ENCODE results near the gene IRAK3. TPM values are rescaled to one million over a fixed set of nuclear protein-coding genes. Genes with fewer than 3 reads are reported as not detected.

Gene IRAK3
- total RNA-seq, 1 experiment from 2014 or later, result 0.70 TPM

DNA sequence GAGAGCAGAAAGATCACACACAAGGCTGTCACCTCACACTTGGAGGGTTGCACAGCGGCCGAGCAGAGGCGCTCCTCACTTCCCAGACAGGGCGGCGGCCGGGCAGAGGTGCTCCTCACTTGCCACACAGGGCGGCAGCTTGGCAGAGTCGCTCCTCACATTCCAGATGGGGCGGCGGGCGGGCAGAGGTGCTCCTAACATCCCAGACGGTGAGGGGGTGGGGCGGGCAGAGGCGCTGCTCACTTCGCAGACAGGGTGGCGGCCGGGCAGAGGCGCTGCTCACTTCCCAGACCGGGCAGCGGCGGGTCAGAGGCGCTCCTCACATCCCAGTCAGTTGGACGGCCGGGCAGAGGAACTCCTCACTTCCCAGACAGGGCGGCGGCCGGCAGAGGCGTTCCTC lies 28.3 kb upstream of the IRAK3 start:
- Mint-ChIP-seq H3K4me3 (no peak overlapping the region), H3K4me1 (no peaks in the 10 kb centered on the region), H3K36me3 (peaks cover 41% of the 10 kb centered on the region), H3K27ac (no peak overlapping the region), H3K9me3 (peaks cover 22% of the 10 kb centered on the region), H3K27me3 (ENCODE audit: low read depth) (no peaks in the 10 kb centered on the region)
- ATAC-seq, result no peak
- no peak for DNase-seq (ENCODE audit: low spot score)
- ChIA-PET CTCF (interaction anchor here (0.7 kb wide), 1 partner anchor 16 kb away, joined by 3 read pairs; no protein-coding TSS in a partner anchor), POLR2A (interaction anchor here (1.5 kb wide), 1 partner anchor 9 kb away, joined by 4 read pairs; the partner anchor contains the start of gene TMBIM4)
- no peak for TF ChIP-seq ATF1 (CRISPR knock-in tag; IDR thresholded peaks at IDR 0.05)
- no peak for TF ChIP-seq TEAD4 (CRISPR knock-in tag; IDR thresholded peaks at IDR 0.05)
- no peak for TF ChIP-seq CREM (CRISPR knock-in tag; IDR thresholded peaks at IDR 0.05)
- no peak for TF ChIP-seq FOXK1 (CRISPR knock-in tag; IDR thresholded peaks at IDR 0.05)
- TF ChIP-seq, protein P1, sequence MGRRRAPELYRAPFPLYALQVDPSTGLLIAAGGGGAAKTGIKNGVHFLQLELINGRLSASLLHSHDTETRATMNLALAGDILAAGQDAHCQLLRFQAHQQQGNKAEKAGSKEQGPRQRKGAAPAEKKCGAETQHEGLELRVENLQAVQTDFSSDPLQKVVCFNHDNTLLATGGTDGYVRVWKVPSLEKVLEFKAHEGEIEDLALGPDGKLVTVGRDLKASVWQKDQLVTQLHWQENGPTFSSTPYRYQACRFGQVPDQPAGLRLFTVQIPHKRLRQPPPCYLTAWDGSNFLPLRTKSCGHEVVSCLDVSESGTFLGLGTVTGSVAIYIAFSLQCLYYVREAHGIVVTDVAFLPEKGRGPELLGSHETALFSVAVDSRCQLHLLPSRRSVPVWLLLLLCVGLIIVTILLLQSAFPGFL (CRISPR knock-in tag; IDR thresholded peaks at IDR 0.05; ENCODE audit: borderline replicate concordance), result no peak
- no peak for TF ChIP-seq ELF4 (CRISPR knock-in tag; IDR thresholded peaks at IDR 0.05; ENCODE audit: low read depth)
- TF ChIP-seq, protein P2, sequence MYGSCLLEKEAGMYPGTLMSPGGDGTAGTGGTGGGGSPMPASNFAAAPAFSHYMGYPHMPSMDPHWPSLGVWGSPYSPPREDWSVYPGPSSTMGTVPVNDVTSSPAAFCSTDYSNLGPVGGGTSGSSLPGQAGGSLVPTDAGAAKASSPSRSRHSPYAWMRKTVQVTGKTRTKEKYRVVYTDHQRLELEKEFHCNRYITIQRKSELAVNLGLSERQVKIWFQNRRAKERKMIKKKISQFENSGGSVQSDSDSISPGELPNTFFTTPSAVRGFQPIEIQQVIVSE (CRISPR knock-in tag; IDR thresholded peaks at IDR 0.05; ENCODE audit: borderline replicate concordance), result no peak
- TF ChIP-seq ZNF416 (CRISPR knock-in tag; IDR thresholded peaks at IDR 0.05), result no peak
- TF ChIP-seq, protein P3, sequence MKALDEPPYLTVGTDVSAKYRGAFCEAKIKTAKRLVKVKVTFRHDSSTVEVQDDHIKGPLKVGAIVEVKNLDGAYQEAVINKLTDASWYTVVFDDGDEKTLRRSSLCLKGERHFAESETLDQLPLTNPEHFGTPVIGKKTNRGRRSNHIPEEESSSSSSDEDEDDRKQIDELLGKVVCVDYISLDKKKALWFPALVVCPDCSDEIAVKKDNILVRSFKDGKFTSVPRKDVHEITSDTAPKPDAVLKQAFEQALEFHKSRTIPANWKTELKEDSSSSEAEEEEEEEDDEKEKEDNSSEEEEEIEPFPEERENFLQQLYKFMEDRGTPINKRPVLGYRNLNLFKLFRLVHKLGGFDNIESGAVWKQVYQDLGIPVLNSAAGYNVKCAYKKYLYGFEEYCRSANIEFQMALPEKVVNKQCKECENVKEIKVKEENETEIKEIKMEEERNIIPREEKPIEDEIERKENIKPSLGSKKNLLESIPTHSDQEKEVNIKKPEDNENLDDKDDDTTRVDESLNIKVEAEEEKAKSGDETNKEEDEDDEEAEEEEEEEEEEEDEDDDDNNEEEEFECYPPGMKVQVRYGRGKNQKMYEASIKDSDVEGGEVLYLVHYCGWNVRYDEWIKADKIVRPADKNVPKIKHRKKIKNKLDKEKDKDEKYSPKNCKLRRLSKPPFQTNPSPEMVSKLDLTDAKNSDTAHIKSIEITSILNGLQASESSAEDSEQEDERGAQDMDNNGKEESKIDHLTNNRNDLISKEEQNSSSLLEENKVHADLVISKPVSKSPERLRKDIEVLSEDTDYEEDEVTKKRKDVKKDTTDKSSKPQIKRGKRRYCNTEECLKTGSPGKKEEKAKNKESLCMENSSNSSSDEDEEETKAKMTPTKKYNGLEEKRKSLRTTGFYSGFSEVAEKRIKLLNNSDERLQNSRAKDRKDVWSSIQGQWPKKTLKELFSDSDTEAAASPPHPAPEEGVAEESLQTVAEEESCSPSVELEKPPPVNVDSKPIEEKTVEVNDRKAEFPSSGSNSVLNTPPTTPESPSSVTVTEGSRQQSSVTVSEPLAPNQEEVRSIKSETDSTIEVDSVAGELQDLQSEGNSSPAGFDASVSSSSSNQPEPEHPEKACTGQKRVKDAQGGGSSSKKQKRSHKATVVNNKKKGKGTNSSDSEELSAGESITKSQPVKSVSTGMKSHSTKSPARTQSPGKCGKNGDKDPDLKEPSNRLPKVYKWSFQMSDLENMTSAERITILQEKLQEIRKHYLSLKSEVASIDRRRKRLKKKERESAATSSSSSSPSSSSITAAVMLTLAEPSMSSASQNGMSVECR (CRISPR knock-in tag; IDR thresholded peaks at IDR 0.05; ENCODE audit: borderline replicate concordance), result no peak
- TF ChIP-seq, protein P4, sequence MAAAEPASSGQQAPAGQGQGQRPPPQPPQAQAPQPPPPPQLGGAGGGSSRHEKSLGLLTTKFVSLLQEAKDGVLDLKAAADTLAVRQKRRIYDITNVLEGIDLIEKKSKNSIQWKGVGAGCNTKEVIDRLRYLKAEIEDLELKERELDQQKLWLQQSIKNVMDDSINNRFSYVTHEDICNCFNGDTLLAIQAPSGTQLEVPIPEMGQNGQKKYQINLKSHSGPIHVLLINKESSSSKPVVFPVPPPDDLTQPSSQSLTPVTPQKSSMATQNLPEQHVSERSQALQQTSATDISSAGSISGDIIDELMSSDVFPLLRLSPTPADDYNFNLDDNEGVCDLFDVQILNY (CRISPR knock-in tag; IDR thresholded peaks at IDR 0.05), result no peak
- no peak for TF ChIP-seq GABPB1 (CRISPR knock-in tag; IDR thresholded peaks at IDR 0.05)
- no peak for TF ChIP-seq NFE2L1 (CRISPR knock-in tag; IDR thresholded peaks at IDR 0.05)
- TF ChIP-seq GRHL2 (CRISPR knock-in tag; IDR thresholded peaks at IDR 0.05; ENCODE audit: insufficient replicate concordance, severe bottlenecking), result no peak
- no peak for TF ChIP-seq NR1H2 (CRISPR knock-in tag; IDR thresholded peaks at IDR 0.05)

DNA sequence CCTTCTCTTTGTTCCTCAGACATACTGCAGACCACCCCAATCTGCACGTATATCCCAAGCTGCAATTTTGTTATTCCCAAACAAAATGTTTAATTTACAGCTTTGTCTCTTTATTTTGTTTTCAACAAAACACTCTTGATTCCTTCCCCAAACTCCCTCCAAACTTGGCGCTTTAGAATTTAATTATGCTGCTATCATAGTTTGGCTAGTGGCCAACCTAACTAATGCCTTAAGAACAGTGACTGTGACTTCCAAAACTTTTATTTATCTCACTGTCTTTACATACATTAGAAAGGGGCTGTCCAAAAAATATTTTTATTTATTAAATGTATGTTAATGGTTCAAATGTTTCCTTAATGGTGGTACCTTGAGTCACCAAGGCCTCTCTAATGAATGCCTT lies 26.3 kb upstream of the IRAK3 start:
- H3K36me3 Mint-ChIP-seq, result peaks cover 44% of the 10 kb centered on the region
- H3K4me3 Mint-ChIP-seq, result no peak overlapping the region
- CTCF ChIA-PET, result no interaction called here
- TF ChIP-seq CBFB (CRISPR knock-in tag; IDR thresholded peaks at IDR 0.05; ENCODE audit: low read depth) (no peak), SMAD3 (CRISPR knock-in tag; IDR thresholded peaks at IDR 0.05; ENCODE audit: borderline replicate concordance) (no peak), ZBTB21 (CRISPR knock-in tag; IDR thresholded peaks at IDR 0.05; ENCODE audit: borderline replicate concordance) (no peak), KAT7 (CRISPR knock-in tag; IDR thresholded peaks at IDR 0.05; ENCODE audit: borderline replicate concordance) (no peak), GTF2I (CRISPR knock-in tag; conservative IDR thresholded peaks at IDR 0.05) (no peak), ATF1 (CRISPR knock-in tag; IDR thresholded peaks at IDR 0.05) (no peak)
- TF ChIP-seq, protein P5, sequence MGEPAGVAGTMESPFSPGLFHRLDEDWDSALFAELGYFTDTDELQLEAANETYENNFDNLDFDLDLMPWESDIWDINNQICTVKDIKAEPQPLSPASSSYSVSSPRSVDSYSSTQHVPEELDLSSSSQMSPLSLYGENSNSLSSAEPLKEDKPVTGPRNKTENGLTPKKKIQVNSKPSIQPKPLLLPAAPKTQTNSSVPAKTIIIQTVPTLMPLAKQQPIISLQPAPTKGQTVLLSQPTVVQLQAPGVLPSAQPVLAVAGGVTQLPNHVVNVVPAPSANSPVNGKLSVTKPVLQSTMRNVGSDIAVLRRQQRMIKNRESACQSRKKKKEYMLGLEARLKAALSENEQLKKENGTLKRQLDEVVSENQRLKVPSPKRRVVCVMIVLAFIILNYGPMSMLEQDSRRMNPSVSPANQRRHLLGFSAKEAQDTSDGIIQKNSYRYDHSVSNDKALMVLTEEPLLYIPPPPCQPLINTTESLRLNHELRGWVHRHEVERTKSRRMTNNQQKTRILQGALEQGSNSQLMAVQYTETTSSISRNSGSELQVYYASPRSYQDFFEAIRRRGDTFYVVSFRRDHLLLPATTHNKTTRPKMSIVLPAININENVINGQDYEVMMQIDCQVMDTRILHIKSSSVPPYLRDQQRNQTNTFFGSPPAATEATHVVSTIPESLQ (CRISPR knock-in tag; IDR thresholded peaks at IDR 0.05), result no peak
- TF ChIP-seq, protein P6, sequence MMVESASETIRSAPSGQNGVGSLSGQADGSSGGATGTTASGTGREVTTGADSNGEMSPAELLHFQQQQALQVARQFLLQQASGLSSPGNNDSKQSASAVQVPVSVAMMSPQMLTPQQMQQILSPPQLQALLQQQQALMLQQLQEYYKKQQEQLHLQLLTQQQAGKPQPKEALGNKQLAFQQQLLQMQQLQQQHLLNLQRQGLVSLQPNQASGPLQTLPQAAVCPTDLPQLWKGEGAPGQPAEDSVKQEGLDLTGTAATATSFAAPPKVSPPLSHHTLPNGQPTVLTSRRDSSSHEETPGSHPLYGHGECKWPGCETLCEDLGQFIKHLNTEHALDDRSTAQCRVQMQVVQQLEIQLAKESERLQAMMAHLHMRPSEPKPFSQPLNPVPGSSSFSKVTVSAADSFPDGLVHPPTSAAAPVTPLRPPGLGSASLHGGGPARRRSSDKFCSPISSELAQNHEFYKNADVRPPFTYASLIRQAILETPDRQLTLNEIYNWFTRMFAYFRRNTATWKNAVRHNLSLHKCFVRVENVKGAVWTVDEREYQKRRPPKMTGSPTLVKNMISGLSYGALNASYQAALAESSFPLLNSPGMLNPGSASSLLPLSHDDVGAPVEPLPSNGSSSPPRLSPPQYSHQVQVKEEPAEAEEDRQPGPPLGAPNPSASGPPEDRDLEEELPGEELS (CRISPR knock-in tag; IDR thresholded peaks at IDR 0.05), result no peak
- H3K4me1 Mint-ChIP-seq, result no peaks in the 10 kb centered on the region
- H3K27ac Mint-ChIP-seq, result no peak overlapping the region
- no peak for ATAC-seq
- no peaks in the 10 kb centered on the region for H3K27me3 Mint-ChIP-seq (ENCODE audit: low read depth)
- no peak for DNase-seq (ENCODE audit: low spot score)
- POLR2A ChIA-PET, result no interaction called here
- peaks cover 26% of the 10 kb centered on the region for H3K9me3 Mint-ChIP-seq
